ENCODE results near the gene BATF.

BATF gene

GRCh38 chr14:75486318-75486717 is 36.0 kb upstream of the BATF start:
- no peak overlapping the region for H3K27ac ChIP-seq
- TF ChIP-seq ZFX (IDR thresholded peaks at IDR 0.05; ENCODE audit: borderline replicate concordance) = no peak
- TF ChIP-seq, protein P1, sequence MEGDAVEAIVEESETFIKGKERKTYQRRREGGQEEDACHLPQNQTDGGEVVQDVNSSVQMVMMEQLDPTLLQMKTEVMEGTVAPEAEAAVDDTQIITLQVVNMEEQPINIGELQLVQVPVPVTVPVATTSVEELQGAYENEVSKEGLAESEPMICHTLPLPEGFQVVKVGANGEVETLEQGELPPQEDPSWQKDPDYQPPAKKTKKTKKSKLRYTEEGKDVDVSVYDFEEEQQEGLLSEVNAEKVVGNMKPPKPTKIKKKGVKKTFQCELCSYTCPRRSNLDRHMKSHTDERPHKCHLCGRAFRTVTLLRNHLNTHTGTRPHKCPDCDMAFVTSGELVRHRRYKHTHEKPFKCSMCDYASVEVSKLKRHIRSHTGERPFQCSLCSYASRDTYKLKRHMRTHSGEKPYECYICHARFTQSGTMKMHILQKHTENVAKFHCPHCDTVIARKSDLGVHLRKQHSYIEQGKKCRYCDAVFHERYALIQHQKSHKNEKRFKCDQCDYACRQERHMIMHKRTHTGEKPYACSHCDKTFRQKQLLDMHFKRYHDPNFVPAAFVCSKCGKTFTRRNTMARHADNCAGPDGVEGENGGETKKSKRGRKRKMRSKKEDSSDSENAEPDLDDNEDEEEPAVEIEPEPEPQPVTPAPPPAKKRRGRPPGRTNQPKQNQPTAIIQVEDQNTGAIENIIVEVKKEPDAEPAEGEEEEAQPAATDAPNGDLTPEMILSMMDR (IDR thresholded peaks at IDR 0.05) = no peak

DNA sequence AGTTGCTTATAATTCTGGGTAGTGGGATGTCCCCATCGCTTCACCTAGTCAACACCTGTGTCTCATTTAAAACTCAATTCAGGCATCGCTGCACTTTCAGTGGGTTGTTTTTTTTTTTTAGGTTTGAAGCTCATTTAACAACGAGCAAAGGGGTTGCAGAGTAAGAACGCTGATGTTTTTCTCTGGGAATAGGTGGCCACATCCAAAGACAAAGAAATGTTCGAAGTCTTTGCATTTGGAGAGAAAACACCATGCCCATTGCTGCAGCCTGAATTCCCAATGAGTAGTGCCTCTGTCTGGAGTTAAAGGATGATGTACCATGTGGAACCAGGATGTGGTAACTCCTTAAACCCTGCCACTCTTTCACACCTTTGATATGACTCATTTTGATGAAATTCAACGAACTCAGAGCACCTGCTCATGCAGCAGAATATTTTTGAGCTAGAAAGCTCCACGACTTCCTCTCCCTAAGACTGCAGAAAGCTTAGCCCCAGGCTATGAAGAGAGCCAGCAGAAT is 35.1 kb upstream of the BATF start:
- TF ChIP-seq, protein P1 (IDR thresholded peaks at IDR 0.05) = no peak
- TF ChIP-seq ZFX (IDR thresholded peaks at IDR 0.05; ENCODE audit: borderline replicate concordance) = no peak
- no peak overlapping the region for H3K27ac ChIP-seq

- peak overlapping the region; percentile 64 for H3K27ac ChIP-seq
- TF ChIP-seq, protein P1 (IDR thresholded peaks at IDR 0.05) = no peak
- TF ChIP-seq ZFX (IDR thresholded peaks at IDR 0.05; ENCODE audit: borderline replicate concordance) = no peak
Measured at GRCh38 chr14:75489480-75489837, 32.8 kb upstream of the BATF start.

DNA sequence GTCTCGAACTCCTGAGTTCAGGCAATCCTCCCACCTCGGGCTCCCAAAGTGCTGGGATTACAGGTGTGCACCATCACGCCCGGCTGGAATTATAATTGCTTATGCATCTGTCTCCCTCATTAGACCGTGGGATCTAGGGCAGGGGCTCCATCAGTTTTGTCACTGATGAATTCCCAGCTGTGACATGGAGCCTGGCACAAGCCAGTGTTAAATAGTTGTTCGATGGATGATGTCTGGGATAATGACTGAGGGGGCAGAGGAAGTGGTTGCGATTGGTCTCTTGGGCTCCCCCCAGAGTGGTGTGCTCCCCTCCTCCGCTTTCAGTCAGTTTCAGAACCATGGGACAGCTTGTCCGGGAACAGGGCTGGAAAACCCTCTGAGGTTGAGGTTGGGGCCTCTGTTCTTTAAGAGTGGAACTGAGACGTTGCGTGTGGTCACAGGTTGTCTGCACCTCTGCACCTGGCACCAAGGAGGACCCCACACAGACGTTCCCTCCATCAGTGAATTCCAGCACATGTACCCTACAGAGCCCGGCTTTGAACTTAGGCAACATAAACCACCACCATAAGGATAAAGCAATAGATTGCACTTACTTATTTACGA is 30.8 kb upstream of the BATF start:
- TF ChIP-seq, protein P1 (IDR thresholded peaks at IDR 0.05) = no peak
- TF ChIP-seq ZFX (IDR thresholded peaks at IDR 0.05; ENCODE audit: borderline replicate concordance) = no peak
- H3K27ac ChIP-seq = no peak overlapping the region

DNA sequence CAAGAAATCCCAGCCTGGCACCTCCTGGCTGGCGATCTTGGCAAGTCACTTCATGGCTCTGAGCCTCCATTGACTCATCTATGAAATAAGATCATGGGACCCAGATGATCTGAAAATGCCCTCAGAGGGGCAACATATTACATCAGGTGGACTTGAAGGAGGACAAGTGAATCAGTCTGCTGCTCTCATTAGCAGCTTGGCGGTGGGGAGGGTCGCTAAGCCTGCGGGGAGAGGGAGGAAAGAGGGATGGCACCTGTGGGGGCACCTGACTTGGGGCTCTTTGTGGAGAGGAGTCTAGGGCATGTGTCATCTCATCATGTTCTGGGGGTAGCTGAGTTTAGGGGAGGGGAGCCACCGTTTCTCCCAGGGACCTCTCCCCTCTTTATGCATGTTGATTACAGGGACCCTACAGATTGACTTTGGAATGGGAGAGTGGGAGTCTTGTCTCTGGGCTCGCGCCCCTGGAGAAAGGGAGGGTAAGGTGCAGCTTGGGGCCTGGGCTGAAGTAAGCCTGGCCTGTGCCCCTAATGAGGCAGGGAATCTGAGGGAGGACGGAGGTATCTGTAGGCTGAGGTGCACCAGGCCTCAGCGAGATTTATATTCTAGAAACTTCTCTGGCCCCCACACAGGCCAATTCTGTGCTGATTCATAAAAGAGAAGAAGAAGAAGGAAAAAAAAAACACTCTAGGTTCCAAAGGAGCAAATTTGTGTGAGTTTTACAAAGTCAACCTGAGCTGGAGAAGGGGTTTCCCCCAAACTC is 29.3 kb upstream of the BATF start:
- H3K27ac ChIP-seq = no peak overlapping the region
- TF ChIP-seq, protein P1 (IDR thresholded peaks at IDR 0.05) = no peak
- no peak for TF ChIP-seq ZFX (IDR thresholded peaks at IDR 0.05; ENCODE audit: borderline replicate concordance)

DNA sequence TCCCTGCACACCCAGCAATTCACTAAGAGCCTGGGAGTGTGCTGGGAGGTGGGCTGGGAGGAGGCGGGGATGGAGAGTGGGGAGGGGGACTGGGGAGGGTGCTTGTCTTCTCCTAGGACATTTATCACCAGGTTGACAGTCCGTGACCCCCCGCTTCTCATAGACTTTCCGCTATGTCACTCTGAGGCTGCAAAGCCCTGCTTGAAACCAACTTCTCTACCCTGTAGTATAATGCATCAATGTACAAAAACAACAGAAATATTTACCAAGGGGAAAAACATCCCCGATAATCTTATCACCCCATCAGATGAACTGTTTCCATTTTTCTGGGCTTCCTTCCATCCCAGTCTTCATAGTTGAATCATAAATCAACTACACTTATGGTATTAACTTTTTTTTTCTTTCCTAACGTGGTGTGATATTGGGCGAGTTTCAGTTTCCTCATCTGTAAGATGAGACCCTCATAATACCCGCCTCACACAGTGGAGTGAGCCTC is 28.6 kb upstream of the BATF start:
- TF ChIP-seq ZFX (IDR thresholded peaks at IDR 0.05; ENCODE audit: borderline replicate concordance) = no peak
- TF ChIP-seq, protein P1 (IDR thresholded peaks at IDR 0.05) = no peak
- H3K27ac ChIP-seq = no peak overlapping the region

GRCh38 chr14:75494896-75495295 is 27.4 kb upstream of the BATF start:
- TF ChIP-seq, protein P1 (IDR thresholded peaks at IDR 0.05) = no peak
- no peak for TF ChIP-seq ZFX (IDR thresholded peaks at IDR 0.05; ENCODE audit: borderline replicate concordance)
- H3K27ac ChIP-seq = no peak overlapping the region

Measured in 22Rv1 (cell line).